Parathyroid adenoma (tissue), 2 donors: ENCODE results near the gene INCENP.

Experiments
- H2AFZ ChIP-seq: fragments of 300-600 bp; sonication (generic); one replicate; pipeline ENCODE4 v1.7.0; 2017; ENCODE audit warnings: antibody characterized with exemption, mild to moderate bottlenecking
- H3K27ac ChIP-seq: fragments of 300-600 bp; sonication (generic); one replicate; pipeline ENCODE4 v1.7.0; 2017
- H3K27me3 ChIP-seq: fragments of 300-600 bp; sonication (generic); one replicate; pipeline ENCODE4 v1.7.0; 2017; ENCODE audit warnings: low read length; ENCODE audit not compliant: control insufficient read depth, insufficient read depth
- H3K36me3 ChIP-seq: fragments of 300-600 bp; sonication (generic); one replicate; pipeline ENCODE4 v1.7.0; 2017; ENCODE audit warnings: low read length; ENCODE audit not compliant: control insufficient read depth, insufficient read depth
- H3K4me1 ChIP-seq: fragments of 300-600 bp; sonication (generic); one replicate; pipeline ENCODE4 v1.7.0; 2017; ENCODE audit warnings: control low read depth
- H3K4me2 ChIP-seq: fragments of 300-600 bp; sonication (generic); one replicate; pipeline ENCODE4 v1.7.0; 2017; ENCODE audit warnings: low read length
- H3K4me3 ChIP-seq: fragments of 300-600 bp; sonication (generic); one replicate; pipeline ENCODE4 v1.7.0; 2017; ENCODE audit warnings: low read depth, low read length
- H3K79me2 ChIP-seq: fragments of 300-600 bp; sonication (generic); one replicate; pipeline ENCODE4 v1.7.0; 2017; ENCODE audit warnings: control low read depth
- H3K9ac ChIP-seq: fragments of 300-600 bp; sonication (generic); one replicate; pipeline ENCODE4 v1.7.0; 2017; ENCODE audit warnings: mild to moderate bottlenecking
- H3K9me3 ChIP-seq: fragments of 300-600 bp; sonication (generic); one replicate; pipeline ENCODE4 v1.7.0; 2017; ENCODE audit warnings: low read length; ENCODE audit not compliant: control insufficient read depth
- TF ChIP-seq, protein P1 (sequence below): fragments of 300-600 bp; sonication (generic); IDR thresholded peaks from one replicate; pipeline ENCODE4 v1.7.0; 2017; ENCODE audit warnings: antibody characterized with exemption, mild to moderate bottlenecking
- donor health status: primary hyperparathyroidism.

Gene INCENP

GRCh38 chr11:62130283-62131169, 6.7 kb downstream of the INCENP start:
- H3K27me3 ChIP-seq = no peaks in the 10 kb centered on the region
- TF ChIP-seq, protein P1, sequence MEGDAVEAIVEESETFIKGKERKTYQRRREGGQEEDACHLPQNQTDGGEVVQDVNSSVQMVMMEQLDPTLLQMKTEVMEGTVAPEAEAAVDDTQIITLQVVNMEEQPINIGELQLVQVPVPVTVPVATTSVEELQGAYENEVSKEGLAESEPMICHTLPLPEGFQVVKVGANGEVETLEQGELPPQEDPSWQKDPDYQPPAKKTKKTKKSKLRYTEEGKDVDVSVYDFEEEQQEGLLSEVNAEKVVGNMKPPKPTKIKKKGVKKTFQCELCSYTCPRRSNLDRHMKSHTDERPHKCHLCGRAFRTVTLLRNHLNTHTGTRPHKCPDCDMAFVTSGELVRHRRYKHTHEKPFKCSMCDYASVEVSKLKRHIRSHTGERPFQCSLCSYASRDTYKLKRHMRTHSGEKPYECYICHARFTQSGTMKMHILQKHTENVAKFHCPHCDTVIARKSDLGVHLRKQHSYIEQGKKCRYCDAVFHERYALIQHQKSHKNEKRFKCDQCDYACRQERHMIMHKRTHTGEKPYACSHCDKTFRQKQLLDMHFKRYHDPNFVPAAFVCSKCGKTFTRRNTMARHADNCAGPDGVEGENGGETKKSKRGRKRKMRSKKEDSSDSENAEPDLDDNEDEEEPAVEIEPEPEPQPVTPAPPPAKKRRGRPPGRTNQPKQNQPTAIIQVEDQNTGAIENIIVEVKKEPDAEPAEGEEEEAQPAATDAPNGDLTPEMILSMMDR = no peak
- H2AFZ ChIP-seq = no peak overlapping the region
- no peaks in the 10 kb centered on the region for H3K4me1 ChIP-seq
- peaks cover 7% of the 10 kb centered on the region for H3K79me2 ChIP-seq
- no peak overlapping the region for H3K4me3 ChIP-seq
- H3K9me3 ChIP-seq = no peaks in the 10 kb centered on the region
- H3K27ac ChIP-seq = no peak overlapping the region
- H3K36me3 ChIP-seq = no peaks in the 10 kb centered on the region
- H3K4me2 ChIP-seq = no peak overlapping the region
- H3K9ac ChIP-seq = no peak overlapping the region

- Histone ChIP-seq H3K4me2 (no peak overlapping the region), H3K9ac (no peak overlapping the region), H3K79me2 (peaks cover 4% of the 10 kb centered on the region), H3K36me3 (no peaks in the 10 kb centered on the region), H2AFZ (no peak overlapping the region), H3K27ac (no peak overlapping the region), H3K4me1 (no peaks in the 10 kb centered on the region), H3K4me3 (no peak overlapping the region), H3K9me3 (no peaks in the 10 kb centered on the region), H3K27me3 (no peaks in the 10 kb centered on the region)
- TF ChIP-seq, protein P1 = no peak
Measured at GRCh38 chr11:62131170-62131464, 7.3 kb downstream of the INCENP start.

DNA sequence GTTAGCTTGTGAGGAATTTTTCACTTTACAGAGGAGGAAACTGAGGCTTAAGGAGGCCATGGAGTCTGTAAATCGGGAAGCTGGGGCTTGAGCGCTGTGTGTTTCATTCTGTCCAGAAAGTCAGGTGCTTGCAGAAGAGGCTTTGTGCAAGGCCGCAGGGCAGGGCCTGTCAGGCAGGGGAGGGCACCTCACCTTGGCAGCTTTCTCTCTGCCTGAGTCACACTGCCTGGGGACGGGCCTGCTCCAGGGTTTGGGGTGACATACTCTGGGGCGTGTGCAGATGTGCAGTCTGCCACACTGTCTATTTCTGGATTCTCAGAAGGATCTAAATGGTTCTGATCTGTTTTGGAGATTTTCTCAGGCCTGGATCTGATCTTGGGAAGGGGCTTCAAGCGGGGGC, 8.4 kb downstream of the INCENP start:
- Histone ChIP-seq H3K27me3 (no peaks in the 10 kb centered on the region), H3K79me2 (peaks cover 4% of the 10 kb centered on the region), H3K27ac (no peak overlapping the region), H3K4me1 (no peaks in the 10 kb centered on the region), H3K9me3 (no peaks in the 10 kb centered on the region), H3K4me3 (no peak overlapping the region), H3K9ac (no peak overlapping the region), H2AFZ (no peak overlapping the region), H3K4me2 (no peak overlapping the region), H3K36me3 (no peaks in the 10 kb centered on the region)
- TF ChIP-seq, protein P1 = no peak

DNA sequence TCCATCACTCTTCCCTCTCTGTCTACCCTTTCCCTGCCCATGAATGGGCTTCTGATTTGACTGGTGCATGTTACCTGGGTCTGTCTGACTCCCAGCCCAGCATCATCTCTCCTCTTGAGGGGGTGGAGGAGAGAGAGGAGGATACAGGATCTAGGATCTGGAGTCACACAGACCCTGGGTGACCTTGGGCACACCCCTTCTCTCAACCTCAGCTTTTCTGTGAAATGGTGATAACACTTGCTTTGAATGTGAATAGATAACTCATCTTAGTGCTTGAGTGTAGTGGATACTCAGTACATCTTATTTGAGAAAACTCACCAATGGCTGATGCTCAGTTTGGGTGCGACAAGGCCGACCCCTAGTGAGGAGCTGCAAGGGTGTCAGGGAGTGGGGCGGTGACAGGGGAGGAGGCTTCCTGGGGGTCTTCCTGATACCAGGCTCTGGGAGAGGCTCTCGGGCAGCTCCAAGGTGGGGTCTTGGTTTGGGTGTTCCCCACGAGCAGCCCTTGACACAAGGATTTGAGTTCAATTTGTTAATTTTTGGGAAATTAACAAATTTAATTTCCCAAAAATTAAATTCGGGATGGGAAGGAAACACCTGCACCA, 9.0 kb downstream of the INCENP start:
- no peak overlapping the region for H2AFZ ChIP-seq
- TF ChIP-seq, protein P1 = no peak
- no peak overlapping the region for H3K27ac ChIP-seq

More for the DNA sequence above, 9.0 kb downstream of the INCENP start:
- Histone ChIP-seq H3K79me2 (peaks cover 4% of the 10 kb centered on the region), H3K9me3 (no peaks in the 10 kb centered on the region), H3K4me3 (no peak overlapping the region), H3K27me3 (no peaks in the 10 kb centered on the region), H3K4me1 (no peaks in the 10 kb centered on the region), H3K36me3 (no peaks in the 10 kb centered on the region), H3K4me2 (no peak overlapping the region), H3K9ac (no peak overlapping the region)
